Measurements from ENCODE around the gene ADAM15.

DNA sequence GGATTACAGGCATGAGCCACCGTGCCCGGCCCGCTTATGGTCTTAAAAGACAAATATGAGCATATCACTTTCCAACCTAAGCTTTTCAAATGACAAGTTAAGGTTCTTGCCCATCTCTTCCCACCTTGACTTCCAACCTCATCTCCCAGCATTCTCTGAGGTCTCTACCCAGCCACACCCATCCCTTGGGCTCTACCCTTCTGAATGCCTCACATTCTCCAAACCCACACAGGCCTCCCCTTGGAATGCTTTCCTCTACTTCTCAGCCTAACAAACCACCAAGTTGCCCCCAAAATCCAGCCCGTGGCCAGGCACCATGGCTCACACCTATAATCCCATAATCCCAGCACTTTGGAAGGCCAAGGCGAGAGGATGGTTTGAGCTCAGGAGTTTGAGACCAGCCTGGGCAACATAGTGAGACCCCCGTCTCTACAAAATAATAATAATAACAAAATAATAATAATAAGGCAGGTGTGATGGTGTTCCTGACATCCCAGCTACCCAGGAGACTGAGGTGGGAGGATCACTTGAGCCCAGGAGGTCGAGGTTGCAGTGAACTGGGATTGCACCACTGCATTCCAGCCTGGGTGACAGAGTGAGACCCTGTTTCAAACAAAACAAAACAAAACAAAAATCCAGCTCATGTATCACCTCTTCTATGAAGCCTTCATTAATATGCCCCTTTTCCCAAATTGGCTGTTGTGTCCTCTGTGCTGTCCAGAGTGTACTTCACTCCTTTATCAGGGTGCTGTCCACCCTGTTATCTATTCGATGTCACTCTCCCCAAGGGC is 28.8 kb upstream of the ADAM15 start:
- TF ChIP-seq, protein P1, sequence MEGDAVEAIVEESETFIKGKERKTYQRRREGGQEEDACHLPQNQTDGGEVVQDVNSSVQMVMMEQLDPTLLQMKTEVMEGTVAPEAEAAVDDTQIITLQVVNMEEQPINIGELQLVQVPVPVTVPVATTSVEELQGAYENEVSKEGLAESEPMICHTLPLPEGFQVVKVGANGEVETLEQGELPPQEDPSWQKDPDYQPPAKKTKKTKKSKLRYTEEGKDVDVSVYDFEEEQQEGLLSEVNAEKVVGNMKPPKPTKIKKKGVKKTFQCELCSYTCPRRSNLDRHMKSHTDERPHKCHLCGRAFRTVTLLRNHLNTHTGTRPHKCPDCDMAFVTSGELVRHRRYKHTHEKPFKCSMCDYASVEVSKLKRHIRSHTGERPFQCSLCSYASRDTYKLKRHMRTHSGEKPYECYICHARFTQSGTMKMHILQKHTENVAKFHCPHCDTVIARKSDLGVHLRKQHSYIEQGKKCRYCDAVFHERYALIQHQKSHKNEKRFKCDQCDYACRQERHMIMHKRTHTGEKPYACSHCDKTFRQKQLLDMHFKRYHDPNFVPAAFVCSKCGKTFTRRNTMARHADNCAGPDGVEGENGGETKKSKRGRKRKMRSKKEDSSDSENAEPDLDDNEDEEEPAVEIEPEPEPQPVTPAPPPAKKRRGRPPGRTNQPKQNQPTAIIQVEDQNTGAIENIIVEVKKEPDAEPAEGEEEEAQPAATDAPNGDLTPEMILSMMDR (IDR thresholded peaks at IDR 0.05), result no peak
- TF ChIP-seq POLR2A (IDR thresholded peaks at IDR 0.05) (no peak), POLR2AphosphoS5 (IDR thresholded peaks at IDR 0.05) (no peak), EP300 (IDR thresholded peaks at IDR 0.05) (no peak)

Measured in suprapubic skin (tissue), 4 donors.